Retinal pigment epithelial cell (primary cell): ENCODE data around the gene DLK2.
"Not testable (repeated sequence)": the region's sequence is repeated elsewhere in the genome, so short reads cannot be mapped to it uniquely, and the experiment has no call there.

ENCODE experiments used
- DNase-seq: peaks from one replicate; pipeline ENCODE4 v3.0.0-alpha.2; 2010; ENCODE audit warnings: low read depth
- H3K4me3 ChIP-seq: 2 replicates; pipeline ENCODE4 v1.5.1; 2011; ENCODE audit warnings: mild to moderate bottlenecking, low read length, control low read depth, moderate library complexity
- TF ChIP-seq, protein P1 (sequence below): conservative IDR thresholded peaks from 2 replicates; pipeline ENCODE4 v1.5.1; 2011; ENCODE audit warnings: low read depth, low read length, control low read depth, inconsistent platforms

Gene DLK2

DNA sequence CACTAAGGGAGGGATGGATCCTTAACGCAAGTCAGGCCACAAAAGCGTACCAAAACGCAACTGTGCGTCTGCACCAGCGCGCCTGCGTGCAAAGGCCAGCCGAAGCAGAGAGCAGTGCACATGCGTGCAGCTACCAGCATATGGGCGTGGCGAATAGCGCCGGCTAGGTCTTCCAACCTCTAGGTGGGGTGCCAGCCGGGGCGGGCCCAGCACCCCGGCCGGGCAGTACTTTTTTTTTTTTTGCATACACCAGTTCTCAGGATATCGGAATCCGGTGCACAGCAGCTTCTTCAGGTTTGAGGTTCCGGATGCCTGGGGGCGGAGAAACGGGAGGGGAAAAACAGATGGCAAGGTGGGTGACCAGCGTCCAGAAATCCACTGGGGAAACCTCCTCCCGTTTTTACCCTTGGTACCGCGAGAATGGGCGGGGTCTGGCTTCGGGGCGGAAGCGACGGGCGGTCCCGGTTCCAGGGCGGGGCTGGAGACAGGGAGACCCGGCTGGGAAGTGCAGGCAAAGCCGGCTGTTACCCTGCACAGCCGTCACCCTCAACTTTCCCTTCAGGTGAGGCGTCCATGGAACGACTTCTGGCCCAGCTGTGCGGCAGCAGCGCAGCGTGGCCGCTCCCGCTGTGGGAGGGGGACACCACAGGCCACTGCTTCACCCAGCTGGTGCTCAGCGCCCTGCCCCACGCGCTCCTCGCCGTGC lies 27.8 kb downstream of the DLK2 start, which contains the start of gene ABCC10:
TSS of gene ABCC10 (plus strand) at position 136 of the 706 bp plus-strand sequence. CDS start at position 574, 438 bp downstream.
- DNase-seq = peak; percentile 84
- peak within 1 kb of the TSS; percentile 92 for H3K4me3 ChIP-seq
- TF ChIP-seq, protein P1, sequence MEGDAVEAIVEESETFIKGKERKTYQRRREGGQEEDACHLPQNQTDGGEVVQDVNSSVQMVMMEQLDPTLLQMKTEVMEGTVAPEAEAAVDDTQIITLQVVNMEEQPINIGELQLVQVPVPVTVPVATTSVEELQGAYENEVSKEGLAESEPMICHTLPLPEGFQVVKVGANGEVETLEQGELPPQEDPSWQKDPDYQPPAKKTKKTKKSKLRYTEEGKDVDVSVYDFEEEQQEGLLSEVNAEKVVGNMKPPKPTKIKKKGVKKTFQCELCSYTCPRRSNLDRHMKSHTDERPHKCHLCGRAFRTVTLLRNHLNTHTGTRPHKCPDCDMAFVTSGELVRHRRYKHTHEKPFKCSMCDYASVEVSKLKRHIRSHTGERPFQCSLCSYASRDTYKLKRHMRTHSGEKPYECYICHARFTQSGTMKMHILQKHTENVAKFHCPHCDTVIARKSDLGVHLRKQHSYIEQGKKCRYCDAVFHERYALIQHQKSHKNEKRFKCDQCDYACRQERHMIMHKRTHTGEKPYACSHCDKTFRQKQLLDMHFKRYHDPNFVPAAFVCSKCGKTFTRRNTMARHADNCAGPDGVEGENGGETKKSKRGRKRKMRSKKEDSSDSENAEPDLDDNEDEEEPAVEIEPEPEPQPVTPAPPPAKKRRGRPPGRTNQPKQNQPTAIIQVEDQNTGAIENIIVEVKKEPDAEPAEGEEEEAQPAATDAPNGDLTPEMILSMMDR = peak; percentile 57

DNA sequence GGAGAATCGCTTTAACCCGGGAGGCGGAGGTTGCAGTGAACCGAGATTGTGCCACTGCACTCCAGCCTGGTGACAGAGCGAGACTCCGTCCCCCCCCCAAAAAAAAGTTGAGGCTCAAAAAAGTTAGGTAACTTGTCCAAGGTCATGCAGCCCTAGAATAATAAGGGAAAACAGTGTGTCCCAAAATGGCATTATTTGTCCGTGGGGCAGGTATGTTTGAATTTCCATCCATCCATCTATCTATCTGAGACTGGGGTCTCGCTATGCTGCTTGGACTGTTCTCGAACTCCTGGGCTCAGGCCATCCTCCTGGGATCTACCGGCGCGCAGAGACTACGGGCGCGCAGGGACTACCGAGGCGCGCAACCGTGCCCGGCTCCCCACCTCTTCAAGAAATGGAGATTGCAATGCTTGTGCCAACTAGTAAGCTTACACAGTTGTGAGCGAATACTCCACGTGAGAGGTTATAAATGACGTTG lies 28.4 kb downstream of the DLK2 start:
- peak overlapping the region; percentile 92 for H3K4me3 ChIP-seq
- TF ChIP-seq, protein P1 = no peak
- no peak for DNase-seq

DNA sequence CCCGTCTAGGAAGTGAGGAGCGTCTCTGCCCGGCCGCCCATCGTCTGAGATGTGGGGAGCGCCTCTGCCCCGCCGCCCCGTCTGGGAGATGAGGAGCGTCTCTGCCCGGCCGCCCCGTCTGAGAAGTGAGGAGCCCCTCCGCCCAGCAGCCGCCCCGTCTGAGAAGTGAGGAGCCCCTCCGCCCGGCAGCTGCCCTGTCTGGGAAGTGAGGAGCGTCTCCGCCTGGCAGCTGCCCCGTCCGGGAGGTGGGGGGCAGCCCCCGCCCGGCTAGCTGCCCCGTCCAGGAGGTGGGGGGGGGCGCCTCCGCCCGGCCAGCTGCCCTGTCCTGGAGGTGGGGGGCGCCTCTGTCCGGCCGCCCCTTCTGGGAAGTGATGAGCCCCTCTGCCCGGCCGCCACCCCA lies 30.3 kb downstream of the DLK2 start:
- DNase-seq, H3K4me3 ChIP-seq: not testable (repeated sequence)

DNA sequence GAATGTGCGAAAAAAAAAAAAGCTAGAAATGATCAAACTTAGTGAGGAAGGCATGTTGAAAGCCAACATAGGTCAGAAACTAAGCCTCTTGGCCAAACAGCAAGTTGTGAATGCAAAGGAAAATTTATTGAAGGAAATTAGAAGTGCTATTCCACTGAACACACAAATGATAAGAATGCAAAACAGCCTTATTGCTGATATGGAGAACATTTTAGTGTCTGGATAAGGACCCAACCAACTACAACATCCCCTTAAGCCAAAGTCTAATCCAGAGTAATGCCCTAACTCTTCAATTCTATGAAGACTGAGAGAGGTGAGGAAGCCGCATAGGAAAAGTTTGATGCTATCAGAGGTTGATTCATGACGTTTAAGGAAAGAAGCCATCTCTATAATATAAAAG lies 33.5 kb downstream of the DLK2 start:
- TF ChIP-seq, protein P1 = no peak
- H3K4me3 ChIP-seq = no peak overlapping the region
- DNase-seq = no peak

DNA sequence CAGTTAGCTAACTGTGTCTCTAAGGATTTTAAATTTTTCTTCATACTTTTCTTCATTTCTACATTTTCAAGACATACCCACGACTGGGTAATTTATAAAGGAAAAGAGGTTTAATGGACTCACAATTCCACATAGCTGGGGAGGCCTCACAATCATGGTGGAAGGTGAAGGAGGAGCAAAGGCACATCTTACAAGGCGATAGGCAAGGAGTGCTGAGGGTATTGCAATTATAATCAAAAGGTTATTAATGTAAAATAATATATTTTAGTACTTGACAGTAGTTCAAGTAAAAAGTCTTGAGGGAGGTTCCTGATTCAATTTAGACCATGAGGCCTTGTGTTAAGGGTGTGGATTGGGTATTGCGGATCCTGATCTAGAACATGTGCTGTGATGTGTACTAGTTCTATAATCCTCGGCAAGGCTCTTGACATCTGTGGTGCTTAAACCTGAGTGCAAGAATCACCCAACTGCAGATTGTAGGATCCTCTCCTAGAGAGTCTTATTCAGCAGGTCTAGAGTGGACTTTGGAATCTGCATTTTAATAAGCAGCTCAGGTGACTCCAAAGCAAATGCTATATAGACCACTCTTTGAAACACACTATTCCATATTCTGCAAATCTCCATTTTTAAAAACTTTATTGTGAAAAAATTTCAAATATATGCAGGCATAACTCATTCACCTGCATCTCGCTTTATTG lies 35.2 kb downstream of the DLK2 start:
- TF ChIP-seq, protein P1 = no peak
- DNase-seq = no peak
- H3K4me3 ChIP-seq = no peak overlapping the region

DNA sequence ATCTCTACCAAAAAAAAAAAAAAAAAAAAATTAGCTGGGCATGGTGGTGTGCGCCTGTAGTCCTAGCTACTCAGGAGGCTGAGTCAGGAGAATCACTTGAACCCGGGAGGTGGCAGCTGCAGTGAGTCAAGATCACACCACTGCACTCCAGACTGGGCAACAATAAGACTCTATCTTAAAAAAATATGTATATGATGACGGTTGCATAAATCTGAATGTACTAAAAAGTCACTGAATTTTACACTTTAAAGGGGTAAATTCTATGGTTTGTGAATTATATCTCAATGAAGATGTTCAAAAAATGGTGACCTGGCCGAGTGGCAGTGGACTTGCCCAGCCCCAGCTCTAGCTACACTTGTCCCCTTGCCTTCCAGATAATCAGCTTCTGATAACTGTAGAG lies 38.4 kb downstream of the DLK2 start:
- TF ChIP-seq, protein P1 = no peak
- H3K4me3 ChIP-seq = no peak overlapping the region
- DNase-seq = no peak

DNA sequence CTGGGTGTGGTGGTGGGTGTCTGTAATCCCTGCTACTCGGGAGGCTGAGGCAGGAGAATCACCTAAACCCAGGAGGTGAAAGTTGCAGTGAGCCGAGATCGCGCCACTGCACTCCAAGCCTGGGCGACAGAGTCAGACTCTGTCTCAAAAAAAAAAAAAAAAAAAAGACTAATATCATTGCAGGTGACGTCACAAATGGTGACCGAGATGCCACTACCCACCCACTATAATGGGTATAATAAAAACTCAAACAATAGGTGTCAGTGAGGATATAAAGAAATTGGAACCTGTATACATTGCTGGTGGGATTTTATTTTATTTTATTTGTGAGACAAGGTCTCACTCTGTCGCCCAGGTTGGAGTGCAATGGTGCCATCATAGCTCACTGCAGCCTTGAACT lies 40.1 kb downstream of the DLK2 start:
- not testable (repeated sequence) for DNase-seq, H3K4me3 ChIP-seq

DNA sequence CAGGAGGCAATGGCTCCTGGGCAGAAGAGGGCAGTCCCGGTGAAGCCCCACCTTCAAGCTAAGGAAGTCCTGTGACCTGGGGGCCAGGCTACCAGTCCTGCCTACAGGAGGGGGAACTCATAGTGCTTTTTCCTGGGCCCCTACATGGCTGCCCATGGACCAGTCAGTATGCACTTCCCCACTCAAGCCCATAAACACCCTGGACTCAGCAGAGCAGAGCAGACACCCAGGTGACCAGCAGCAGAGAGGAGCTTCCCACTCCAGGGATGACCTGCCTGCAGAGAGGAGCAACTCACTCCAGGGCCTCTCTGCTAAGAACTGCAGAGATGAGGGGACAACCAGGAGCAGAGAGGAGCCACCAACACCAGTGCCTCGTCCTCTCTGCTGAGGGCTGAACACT lies 42.3 kb downstream of the DLK2 start:
- no peak for DNase-seq
- TF ChIP-seq, protein P1 = no peak
- no peak overlapping the region for H3K4me3 ChIP-seq
